ENCODE data around the gene NEGR1.
A peak's percentile ranks its signal among the peaks of the same experiment; 100 is the strongest.

NEGR1 gene

DNA sequence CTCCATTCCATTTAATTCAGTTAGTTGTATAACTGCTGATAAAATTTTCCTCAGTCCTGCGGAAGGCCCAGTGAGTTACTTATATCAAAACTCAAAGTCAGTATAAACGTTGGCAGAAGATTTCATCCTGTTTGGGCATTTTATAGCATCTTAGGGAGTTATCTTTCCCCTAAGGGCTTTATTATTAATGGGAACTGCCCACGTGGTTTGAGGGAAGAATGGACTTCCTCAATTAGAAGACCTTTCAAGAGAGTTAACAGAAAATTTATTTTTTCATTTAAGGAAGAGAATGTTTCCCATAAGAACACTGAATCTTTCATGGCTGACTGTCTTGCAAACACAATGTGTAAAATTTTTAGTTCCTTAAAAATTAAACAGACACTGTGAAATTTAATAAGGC, 400.1 kb downstream of the NEGR1 start:
- Histone ChIP-seq H3K9me3 (ENCODE audit: insufficient read depth, low read depth, low read length) (no peaks in the 10 kb centered on the region), H4K20me1 (ENCODE audit: insufficient read depth, low read length, poor library complexity, severe bottlenecking) (no peaks in the 10 kb centered on the region), H3K4me3 (ENCODE audit: low read length, poor library complexity, severe bottlenecking) (peak overlapping the region; percentile 61), H3K36me3 (ENCODE audit: insufficient read depth, low read length) (no peaks in the 10 kb centered on the region), H3K9me2 (replicated peaks; ENCODE audit: low read depth, low read length) (no peaks in the 10 kb centered on the region), H3F3A (ENCODE audit: low read depth) (peaks cover 19% of the 10 kb centered on the region), H3K79me2 (ENCODE audit: insufficient read depth, low read length) (no peaks in the 10 kb centered on the region), H3K4me2 (ENCODE audit: low read depth, low read length, poor library complexity, severe bottlenecking) (peak overlapping the region; percentile 83), H2AFZ (ENCODE audit: low read length) (peak overlapping the region; percentile 2; the same call in 1 of the 2 replicates), H3K27me3 (ENCODE audit: insufficient read depth, low read length, poor library complexity, severe bottlenecking) (no peaks in the 10 kb centered on the region), H3K9ac (ENCODE audit: low read depth, low read length, poor library complexity, severe bottlenecking) (peak overlapping the region; percentile 80), H3K4me1 (ENCODE audit: insufficient read depth, low read length, poor library complexity, severe bottlenecking) (peaks cover 78% of the 10 kb centered on the region)
- TF ChIP-seq EZH2phosphoT487 (IDR thresholded peaks at IDR 0.05; ENCODE audit: borderline replicate concordance): no peak
- TF ChIP-seq, protein P1, sequence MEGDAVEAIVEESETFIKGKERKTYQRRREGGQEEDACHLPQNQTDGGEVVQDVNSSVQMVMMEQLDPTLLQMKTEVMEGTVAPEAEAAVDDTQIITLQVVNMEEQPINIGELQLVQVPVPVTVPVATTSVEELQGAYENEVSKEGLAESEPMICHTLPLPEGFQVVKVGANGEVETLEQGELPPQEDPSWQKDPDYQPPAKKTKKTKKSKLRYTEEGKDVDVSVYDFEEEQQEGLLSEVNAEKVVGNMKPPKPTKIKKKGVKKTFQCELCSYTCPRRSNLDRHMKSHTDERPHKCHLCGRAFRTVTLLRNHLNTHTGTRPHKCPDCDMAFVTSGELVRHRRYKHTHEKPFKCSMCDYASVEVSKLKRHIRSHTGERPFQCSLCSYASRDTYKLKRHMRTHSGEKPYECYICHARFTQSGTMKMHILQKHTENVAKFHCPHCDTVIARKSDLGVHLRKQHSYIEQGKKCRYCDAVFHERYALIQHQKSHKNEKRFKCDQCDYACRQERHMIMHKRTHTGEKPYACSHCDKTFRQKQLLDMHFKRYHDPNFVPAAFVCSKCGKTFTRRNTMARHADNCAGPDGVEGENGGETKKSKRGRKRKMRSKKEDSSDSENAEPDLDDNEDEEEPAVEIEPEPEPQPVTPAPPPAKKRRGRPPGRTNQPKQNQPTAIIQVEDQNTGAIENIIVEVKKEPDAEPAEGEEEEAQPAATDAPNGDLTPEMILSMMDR (conservative IDR thresholded peaks at IDR 0.05; ENCODE audit: low read length): no peak

DNA sequence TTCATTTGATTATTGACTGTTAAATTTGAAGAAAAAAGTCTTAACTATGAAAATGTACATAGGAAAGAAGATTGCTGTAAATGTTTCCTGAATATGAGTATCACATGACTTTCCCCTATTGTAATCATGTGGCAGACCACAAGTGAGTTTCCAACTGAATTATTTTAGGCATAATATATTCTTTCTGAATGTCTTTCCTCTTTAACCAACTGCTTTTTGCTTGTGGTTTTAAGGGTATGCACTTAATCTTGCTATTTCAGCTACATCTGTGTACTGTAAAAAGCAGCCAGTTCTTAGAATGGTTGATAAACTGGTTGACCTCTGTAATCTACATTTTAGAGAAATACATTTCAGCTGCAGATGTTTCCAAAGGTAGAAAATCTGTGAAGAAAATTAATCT, 400.7 kb downstream of the NEGR1 start:
- Histone ChIP-seq H3K36me3 (ENCODE audit: insufficient read depth, low read length) (no peaks in the 10 kb centered on the region), H4K20me1 (ENCODE audit: insufficient read depth, low read length, poor library complexity, severe bottlenecking) (no peaks in the 10 kb centered on the region), H3K27me3 (ENCODE audit: insufficient read depth, low read length, poor library complexity, severe bottlenecking) (no peaks in the 10 kb centered on the region), H3K4me3 (ENCODE audit: low read length, poor library complexity, severe bottlenecking) (peak overlapping the region; percentile 61), H3K9me3 (ENCODE audit: insufficient read depth, low read depth, low read length) (no peaks in the 10 kb centered on the region), H3K4me1 (ENCODE audit: insufficient read depth, low read length, poor library complexity, severe bottlenecking) (peaks cover 81% of the 10 kb centered on the region), H2AFZ (ENCODE audit: low read length) (no peak overlapping the region), H3K9ac (ENCODE audit: low read depth, low read length, poor library complexity, severe bottlenecking) (peak overlapping the region; percentile 80), H3K9me2 (replicated peaks; ENCODE audit: low read depth, low read length) (no peaks in the 10 kb centered on the region), H3K79me2 (ENCODE audit: insufficient read depth, low read length) (no peaks in the 10 kb centered on the region), H3F3A (ENCODE audit: low read depth) (peaks cover 19% of the 10 kb centered on the region), H3K4me2 (ENCODE audit: low read depth, low read length, poor library complexity, severe bottlenecking) (peak overlapping the region; percentile 83)
- no peak for TF ChIP-seq EZH2phosphoT487 (IDR thresholded peaks at IDR 0.05; ENCODE audit: borderline replicate concordance)
- TF ChIP-seq, protein P1 (conservative IDR thresholded peaks at IDR 0.05; ENCODE audit: low read length): no peak

DNA sequence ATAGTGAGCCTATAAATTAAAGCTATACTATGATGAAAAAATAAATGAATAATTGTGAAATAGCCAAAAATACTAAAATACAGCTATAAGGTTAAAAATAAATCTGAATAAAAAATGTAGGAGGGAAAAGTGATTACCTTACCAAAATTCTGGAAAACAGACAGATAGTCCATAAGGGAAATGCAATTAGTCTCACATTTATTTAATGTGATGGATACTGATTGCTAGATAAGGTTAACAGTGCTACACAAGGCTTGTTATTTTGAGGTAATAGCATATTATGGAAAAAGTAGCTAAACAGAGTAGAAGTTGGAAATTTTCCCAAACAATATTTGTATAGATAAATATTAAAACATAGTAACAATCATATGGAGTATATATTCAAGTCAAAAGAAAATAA, 413.0 kb downstream of the NEGR1 start:
- Histone ChIP-seq H3K36me3 (ENCODE audit: insufficient read depth, low read length) (no peaks in the 10 kb centered on the region), H3K4me2 (ENCODE audit: low read depth, low read length, poor library complexity, severe bottlenecking) (no peak overlapping the region), H3K9ac (ENCODE audit: low read depth, low read length, poor library complexity, severe bottlenecking) (no peak overlapping the region), H3F3A (ENCODE audit: low read depth) (no peaks in the 10 kb centered on the region), H2AFZ (ENCODE audit: low read length) (no peak overlapping the region), H3K9me2 (replicated peaks; ENCODE audit: low read depth, low read length) (no peaks in the 10 kb centered on the region), H3K4me3 (ENCODE audit: low read length, poor library complexity, severe bottlenecking) (no peak overlapping the region), H3K9me3 (ENCODE audit: insufficient read depth, low read depth, low read length) (no peaks in the 10 kb centered on the region), H3K79me2 (ENCODE audit: insufficient read depth, low read length) (no peaks in the 10 kb centered on the region), H3K27me3 (ENCODE audit: insufficient read depth, low read length, poor library complexity, severe bottlenecking) (no peaks in the 10 kb centered on the region), H3K4me1 (ENCODE audit: insufficient read depth, low read length, poor library complexity, severe bottlenecking) (peaks cover 22% of the 10 kb centered on the region), H4K20me1 (ENCODE audit: insufficient read depth, low read length, poor library complexity, severe bottlenecking) (no peaks in the 10 kb centered on the region)
- TF ChIP-seq, protein P1 (conservative IDR thresholded peaks at IDR 0.05; ENCODE audit: low read length): no peak
- no peak for TF ChIP-seq EZH2phosphoT487 (IDR thresholded peaks at IDR 0.05; ENCODE audit: borderline replicate concordance)

Data from Loucy (cell line).